ENCODE measurements around the gene SULT2B1.
"Not testable (repeated sequence)": the region's sequence is repeated elsewhere in the genome, so short reads cannot be mapped to it uniquely, and the experiment has no call there.

SULT2B1 gene

DNA sequence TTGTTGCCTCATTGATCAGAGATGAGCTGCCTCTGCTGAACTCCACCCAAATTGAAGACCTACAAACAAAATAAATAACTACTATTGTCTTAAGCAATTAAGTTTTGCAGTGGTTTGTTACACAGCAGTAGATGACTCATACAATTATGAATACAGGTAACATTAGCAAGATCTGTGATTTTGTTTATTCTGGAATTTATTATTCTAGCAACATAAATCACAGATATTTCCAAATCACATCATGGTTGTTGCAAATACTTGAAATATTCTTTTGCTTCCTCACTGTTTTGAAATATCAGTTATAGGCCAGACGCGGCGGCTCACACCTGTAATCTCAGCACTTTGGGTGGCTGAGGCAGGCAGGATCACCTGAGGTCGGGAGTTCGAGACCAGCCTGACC, 27.2 kb upstream of the SULT2B1 start:
- DNase-seq (ENCODE audit: low read depth in 2 of 3, low spot score in 1 of 3) = no peak

DNA sequence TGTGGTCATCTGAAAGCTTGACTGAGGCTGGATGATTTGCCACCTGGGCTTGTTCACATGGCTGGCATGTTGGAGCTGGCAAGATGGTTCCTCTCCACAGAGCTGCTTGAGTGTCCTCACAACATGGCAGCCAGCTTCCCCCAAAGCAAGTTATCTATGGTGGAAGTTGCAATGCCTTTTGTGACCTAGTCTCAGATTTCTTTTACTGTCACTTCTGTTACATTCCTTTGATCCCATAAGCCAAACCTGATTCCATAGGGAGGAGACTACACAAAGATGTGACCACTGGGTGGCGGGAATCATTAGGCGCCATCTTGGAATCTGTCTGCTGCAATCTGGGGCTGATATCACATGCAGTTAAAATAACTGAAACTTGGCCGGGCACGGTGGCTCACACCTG, 22.8 kb upstream of the SULT2B1 start:
- DNase-seq (ENCODE audit: low read depth in 2 of 3, low spot score in 1 of 3) = no peak

DNA sequence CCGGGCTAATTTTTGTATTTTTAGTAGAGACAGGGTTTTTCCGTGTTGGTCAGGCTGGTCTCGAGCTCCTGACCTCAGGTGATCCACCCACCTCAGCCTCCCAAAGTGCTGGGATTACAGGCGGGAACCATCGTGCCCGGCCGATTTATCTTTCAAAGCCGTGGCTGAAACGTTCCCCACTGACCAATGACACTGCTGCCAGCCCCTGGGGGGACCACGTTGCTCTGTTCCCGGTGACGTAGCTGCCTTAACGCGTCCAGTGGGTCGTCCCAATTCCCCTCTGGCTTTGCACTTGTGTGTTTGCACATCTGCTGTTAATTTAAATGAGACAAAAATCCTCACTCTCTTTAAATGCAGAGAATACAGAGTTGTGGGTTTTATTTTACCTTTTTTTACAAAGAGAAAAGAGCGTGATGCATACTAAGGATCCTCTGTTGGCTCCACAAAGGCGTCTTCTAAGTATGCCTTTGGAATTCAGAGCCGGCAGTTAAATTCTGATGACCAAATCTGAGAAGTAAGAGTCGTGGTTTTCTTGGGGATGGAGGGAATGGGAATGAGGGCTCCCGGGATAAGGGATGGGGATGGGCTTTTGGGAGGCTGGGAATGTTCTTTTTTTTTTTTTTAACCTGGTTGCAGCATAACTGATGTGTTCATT, 21.8 kb upstream of the SULT2B1 start:
- no peak for DNase-seq (ENCODE audit: low read depth in 2 of 3, low spot score in 1 of 3)

DNA sequence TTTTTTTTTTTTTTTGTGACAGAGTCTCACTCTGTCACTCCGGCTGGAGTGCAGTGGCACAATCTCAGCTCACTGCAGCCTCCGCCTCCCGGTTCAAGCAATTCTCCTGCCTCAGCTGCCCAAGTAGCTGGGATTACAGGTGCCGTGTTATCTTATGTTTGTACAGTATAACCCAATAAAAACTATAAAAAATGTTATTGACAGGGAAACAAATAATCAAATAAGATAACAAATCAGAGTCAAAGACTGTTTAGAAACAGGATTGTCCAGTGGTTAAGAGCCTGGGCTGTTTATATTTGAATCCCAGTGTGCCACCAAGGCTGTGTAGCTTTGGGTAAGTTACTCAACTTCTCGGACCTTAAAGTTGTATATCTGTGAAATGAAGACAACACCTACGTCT, 21.2 kb upstream of the SULT2B1 start:
- no peak for DNase-seq (ENCODE audit: low read depth in 2 of 3, low spot score in 1 of 3)

- no peak for DNase-seq (ENCODE audit: low read depth in 2 of 3, low spot score in 1 of 3)
Observed at GRCh38 chr19:48533770-48534169, 18.2 kb upstream of the SULT2B1 start.

DNA sequence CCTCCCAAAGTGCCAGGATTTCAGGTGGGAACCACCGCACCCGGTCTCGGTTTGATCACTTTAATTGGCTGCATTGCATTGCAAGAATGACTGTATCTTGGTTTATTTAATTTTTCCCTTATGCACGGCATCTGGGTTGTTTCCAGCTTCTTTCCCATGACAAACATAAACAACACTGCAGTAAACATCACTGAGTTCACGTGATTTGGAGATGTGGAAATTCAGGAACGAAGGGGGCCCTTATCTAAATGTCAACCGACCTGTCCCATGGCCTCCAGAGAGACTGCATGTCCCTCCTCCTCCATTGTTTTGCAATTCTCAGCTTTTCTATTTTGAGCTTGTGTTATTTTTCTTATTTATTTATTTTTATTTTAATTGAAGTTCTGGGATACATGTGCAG, 14.4 kb upstream of the SULT2B1 start:
- no peak for DNase-seq (ENCODE audit: low read depth in 2 of 3, low spot score in 1 of 3)

GRCh38 chr19:48538057-48538456, 13.9 kb upstream of the SULT2B1 start:
- not testable (repeated sequence) for DNase-seq (ENCODE audit: low read depth in 2 of 3, low spot score in 1 of 3)

DNA sequence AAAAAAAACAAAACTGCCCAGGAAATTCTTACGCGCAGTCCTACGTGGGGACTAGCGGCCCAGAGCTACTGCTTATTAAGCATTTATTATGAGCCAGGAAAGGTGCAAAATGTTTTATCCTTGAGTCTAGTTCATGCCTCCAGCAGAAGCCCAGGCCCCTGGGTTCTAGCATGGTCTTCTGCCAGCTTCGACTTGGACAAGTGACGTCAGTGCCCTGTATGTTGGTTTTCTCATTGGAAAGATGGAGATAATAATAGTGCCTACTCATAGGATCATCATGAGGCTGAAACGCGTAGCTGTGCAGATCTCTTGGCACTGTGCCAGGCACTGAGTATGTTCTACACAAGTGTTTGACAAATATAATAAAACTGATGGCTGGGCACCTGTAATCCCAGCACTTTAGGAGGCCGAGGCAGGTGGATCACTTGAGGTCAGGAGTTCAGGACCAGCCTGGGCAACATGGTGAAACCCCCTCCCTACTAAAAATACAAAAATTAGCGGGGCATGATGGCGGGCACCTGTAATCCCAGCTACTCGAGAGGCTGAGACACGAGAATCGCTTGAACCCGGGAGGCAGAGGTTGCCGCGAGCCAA, 12.4 kb upstream of the SULT2B1 start:
- no peak for DNase-seq (ENCODE audit: low read depth in 2 of 3, low spot score in 1 of 3)

GRCh38 chr19:48540110-48540509, 11.9 kb upstream of the SULT2B1 start:
- DNase-seq (ENCODE audit: low read depth in 2 of 3, low spot score in 1 of 3) = no peak

GRCh38 chr19:48541813-48542212, 10.2 kb upstream of the SULT2B1 start:
- DNase-seq (ENCODE audit: low read depth in 2 of 3, low spot score in 1 of 3) = no peak

- DNase-seq (ENCODE audit: low read depth in 2 of 3, low spot score in 1 of 3) = no peak
Observed at GRCh38 chr19:48543121-48543710, 8.8 kb upstream of the SULT2B1 start.

- DNase-seq (ENCODE audit: low read depth in 2 of 3, low spot score in 1 of 3) = no peak
Observed at GRCh38 chr19:48544856-48545750, 6.9 kb upstream of the SULT2B1 start.

DNA sequence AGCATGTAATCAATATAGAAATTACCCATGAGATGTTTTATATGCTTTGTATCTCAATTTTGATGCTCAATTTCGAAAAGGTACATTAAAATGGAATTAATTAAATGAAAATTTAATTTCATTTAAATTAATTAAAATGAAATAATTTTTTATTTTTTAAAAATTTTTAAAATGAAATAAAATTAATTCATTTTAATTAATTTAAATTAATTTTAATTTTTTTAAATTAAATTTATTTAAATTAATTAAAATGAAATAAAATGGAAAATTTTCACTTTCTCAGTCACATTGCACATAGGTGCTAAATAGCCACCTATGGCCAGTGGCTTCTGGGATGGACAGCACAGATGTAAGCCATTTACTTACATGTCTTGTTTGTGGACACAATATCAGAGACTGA, 4.2 kb upstream of the SULT2B1 start:
- DNase-seq (ENCODE audit: low read depth in 2 of 3, low spot score in 1 of 3) = no peak

- DNase-seq (ENCODE audit: low read depth in 2 of 3, low spot score in 1 of 3) = no peak
Observed at GRCh38 chr19:48548253-48548911, 3.6 kb upstream of the SULT2B1 start.

DNA sequence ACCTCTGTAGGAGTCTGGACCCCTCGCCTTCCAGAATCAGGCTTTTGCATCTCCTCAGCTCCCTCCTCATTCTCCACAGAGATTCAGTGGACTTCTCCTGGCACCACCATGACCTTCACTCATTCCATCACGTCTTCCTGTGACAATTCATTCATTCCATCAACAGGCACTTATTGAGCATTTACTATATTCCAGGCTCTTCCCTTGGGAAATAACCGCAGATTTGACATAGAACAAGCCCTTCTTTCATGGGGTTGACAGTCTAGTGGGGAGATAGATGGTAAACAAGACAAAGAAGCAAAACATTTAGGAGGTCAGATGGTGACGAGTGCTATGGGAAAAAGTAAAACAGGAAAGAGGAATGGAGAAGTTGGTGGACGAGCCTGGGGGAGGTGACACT, 2.6 kb upstream of the SULT2B1 start:
- no peak for DNase-seq (ENCODE audit: low read depth in 2 of 3, low spot score in 1 of 3)

- DNase-seq (ENCODE audit: low read depth in 2 of 3, low spot score in 1 of 3) = no peak
Observed at GRCh38 chr19:48552406-48553322, 692 bp downstream of the SULT2B1 start.

DNA sequence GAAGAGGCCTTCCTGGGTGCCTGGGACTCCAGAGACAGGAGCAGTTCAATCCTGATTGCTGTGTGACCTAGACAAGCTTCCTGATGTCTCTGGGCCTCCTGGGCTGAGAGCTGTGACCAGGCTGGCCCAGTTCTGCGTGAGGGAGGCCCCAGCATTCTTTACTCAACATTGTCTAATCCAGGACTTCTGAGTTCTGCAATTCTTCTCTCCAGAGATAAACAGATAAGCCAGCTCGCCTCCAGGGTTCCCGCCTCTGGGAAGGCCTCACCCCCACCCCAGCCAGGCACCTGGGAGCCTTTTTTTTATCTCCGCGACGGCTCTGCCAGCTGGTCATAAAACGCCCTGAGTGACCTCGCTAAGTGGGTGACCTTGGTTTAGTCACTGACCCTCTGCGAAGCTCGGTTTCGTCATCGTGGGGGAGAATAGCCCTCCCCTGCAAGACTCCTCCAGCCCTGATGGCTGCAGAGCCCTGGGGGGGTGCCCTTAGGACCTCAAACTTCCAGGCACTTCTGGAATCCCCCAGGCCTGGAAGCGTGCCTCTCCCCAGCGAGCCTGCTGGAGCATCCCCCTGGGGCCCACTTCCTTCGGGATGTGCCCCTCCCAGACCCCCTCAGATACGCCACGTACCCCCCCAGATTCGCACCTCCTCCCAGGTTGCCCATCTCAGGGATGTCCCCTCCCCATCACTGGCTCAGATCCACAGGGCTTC, 1.9 kb downstream of the SULT2B1 start:
- no peak for DNase-seq (ENCODE audit: low read depth in 2 of 3, low spot score in 1 of 3)

- DNase-seq (ENCODE audit: low read depth in 2 of 3, low spot score in 1 of 3) = no peak
Observed at GRCh38 chr19:48554385-48555091, 2.6 kb downstream of the SULT2B1 start.

GRCh38 chr19:48556163-48556562, 4.2 kb downstream of the SULT2B1 start:
- DNase-seq (ENCODE audit: low read depth in 2 of 3, low spot score in 1 of 3) = no peak

Measured in stimulated activated CD4-positive, alpha-beta T cell treated with anti-CD3 and anti-CD28 coated beads, Interleukin-12 subunit alpha, Interleukin-12 subunit beta, amount 100 ng/mL, for 48 hours (primary cell).